Embryonic facial prominence (tissue), 1 donor: Measurements from ENCODE around the gene CENPX.

ENCODE experiments used
- DNase-seq: peaks from one replicate; pipeline ENCODE4 v3.0.0-alpha.2; 2016; ENCODE audit errors: extremely low spot score

Gene CENPX

GRCh38 chr17:82055023-82055964, 32.6 kb upstream of the CENPX start:
- no peak for DNase-seq

- DNase-seq, result no peak
Observed at GRCh38 chr17:82054351-82055022, 31.8 kb upstream of the CENPX start.

GRCh38 chr17:82053556-82054263, 31.0 kb upstream of the CENPX start:
- no peak for DNase-seq

GRCh38 chr17:82053130-82053529, 30.5 kb upstream of the CENPX start:
- no peak for DNase-seq

GRCh38 chr17:82052638-82053059, 30.0 kb upstream of the CENPX start:
- no peak for DNase-seq

GRCh38 chr17:82051776-82052637, 29.3 kb upstream of the CENPX start, which contains the start of the genes GPS1 and RFNG:
Gene GPS1, plus strand, starts transcription at chr17:82051898. Its CDS starts 34 bp downstream, at chr17:82051932.
Gene RFNG, minus strand, starts transcription at chr17:82051811. Its CDS starts 45 bp downstream, at chr17:82051766.
- DNase-seq, result no peak

- DNase-seq, result no peak
Observed at GRCh38 chr17:82050761-82051641, 28.3 kb upstream of the CENPX start.

GRCh38 chr17:82050152-82050760, 27.6 kb upstream of the CENPX start:
- no peak for DNase-seq

- DNase-seq, result no peak
Observed at GRCh38 chr17:82049521-82049971, 26.9 kb upstream of the CENPX start.

GRCh38 chr17:82049106-82049505, 26.4 kb upstream of the CENPX start:
- no peak for DNase-seq

GRCh38 chr17:82048571-82048971, 25.9 kb upstream of the CENPX start:
- DNase-seq, result no peak

- no peak for DNase-seq
Observed at GRCh38 chr17:82047914-82048570, 25.4 kb upstream of the CENPX start.

- no peak for DNase-seq
Observed at GRCh38 chr17:82047379-82047778, 24.7 kb upstream of the CENPX start.

GRCh38 chr17:82046903-82047302, 24.2 kb upstream of the CENPX start:
- DNase-seq, result no peak

- no peak for DNase-seq
Observed at GRCh38 chr17:82045936-82046484, 23.3 kb upstream of the CENPX start.

- DNase-seq, result no peak
Observed at GRCh38 chr17:82043507-82043906, 20.8 kb upstream of the CENPX start.

GRCh38 chr17:82042649-82043048, 20.0 kb upstream of the CENPX start:
- DNase-seq, result no peak

- no peak for DNase-seq
Observed at GRCh38 chr17:82041144-82041814, 18.6 kb upstream of the CENPX start.
